HepG2 (cell line): ENCODE data around the gene LENG1. TPM values are rescaled to one million over a fixed set of nuclear protein-coding genes. Genes with fewer than 3 reads are reported as not detected.
A peak's percentile ranks its signal among the peaks of the same experiment; 100 is the strongest.

ENCODE experiments used
- E2F1 ChIP-seq: sonication (generic); formaldehyde crosslinking; IDR thresholded peaks from 2 replicates; pipeline ENCODE4 v1.5.0; 2020; ENCODE audit warnings: missing genetic modification reagents
- FOXM1 ChIP-seq: sonication (generic); formaldehyde crosslinking; IDR thresholded peaks from 2 replicates; pipeline ENCODE4 v1.5.0; 2020; ENCODE audit warnings: missing genetic modification reagents
- HIC2 ChIP-seq: sonication (generic); formaldehyde crosslinking; IDR thresholded peaks from 2 replicates; pipeline ENCODE4 v1.9.0; 2022; ENCODE audit warnings: low read depth, missing genetic modification reagents
- MLXIP ChIP-seq: sonication (generic); formaldehyde crosslinking; IDR thresholded peaks from 2 replicates; pipeline ENCODE4 v1.9.0; 2021; ENCODE audit warnings: missing genetic modification reagents, borderline replicate concordance
- NAIF1 ChIP-seq: sonication (generic); formaldehyde crosslinking; IDR thresholded peaks from 2 replicates; pipeline ENCODE4 v1.5.0; 2020; ENCODE audit warnings: mild to moderate bottlenecking, missing genetic modification reagents, borderline replicate concordance
- NONO ChIP-seq, 2 experiments: fragments of 450-650 bp in 1 of 2; sonication (generic) in 1 of 2; formaldehyde crosslinking in 1 of 2; IDR thresholded peaks in 1 of 2; conservative IDR thresholded peaks in 1 of 2; 2 replicates each; pipeline versions ENCODE4 v1.6.1 to v1.8.0; 2017 to 2022; ENCODE audit warnings: mild to moderate bottlenecking in 1 of 2, missing genetic modification reagents in 1 of 2, moderate library complexity in 1 of 2
- ZNF12 ChIP-seq: sonication (generic); formaldehyde crosslinking; IDR thresholded peaks from 2 replicates; pipeline ENCODE4 v1.5.0; 2020; ENCODE audit warnings: missing genetic modification reagents
- ZNF343 ChIP-seq: sonication (generic); formaldehyde crosslinking; IDR thresholded peaks from 2 replicates; pipeline ENCODE4 v1.4.0; 2020; ENCODE audit warnings: mild to moderate bottlenecking, missing genetic modification reagents
- ZNF441 ChIP-seq: sonication (generic); formaldehyde crosslinking; IDR thresholded peaks from 2 replicates; pipeline ENCODE4 v1.7.0; 2021; ENCODE audit warnings: missing genetic modification reagents, borderline replicate concordance
- ZNF572 ChIP-seq: sonication (generic); formaldehyde crosslinking; IDR thresholded peaks from 2 replicates; pipeline ENCODE4 v1.5.1; 2020; ENCODE audit warnings: mild to moderate bottlenecking, missing genetic modification reagents
- ZNF639 ChIP-seq: conservative IDR thresholded peaks from 2 replicates; pipeline ENCODE4 v1.6.1; 2018; ENCODE audit warnings: missing genetic modification reagents
- ZNF766 ChIP-seq: sonication (generic); formaldehyde crosslinking; IDR thresholded peaks from 2 replicates; pipeline ENCODE4 v1.5.0; 2020; ENCODE audit warnings: missing genetic modification reagents, borderline replicate concordance
- ZXDC ChIP-seq: sonication (generic); formaldehyde crosslinking; IDR thresholded peaks from 2 replicates; pipeline ENCODE4 v1.5.0; 2020; ENCODE audit warnings: mild to moderate bottlenecking, missing genetic modification reagents
- polyA plus RNA-seq, 8 experiments: library from polyadenylated mRNA; depleted of rRNA in 3 of 8; stranded (reverse) in 7 of 8; unstranded in 1 of 8; fragments of >200 nt; fragmentation: Illumina TruSeq in 4 of 8; extraction: Trizol in 4 of 8; gene quantifications; 2 replicates each; pipeline versions ENCODE4 v1.2.1 to v1.2.3, GENCODE V29; 2011 to 2016; ENCODE audit warnings: low read depth in 4 of 8, missing spikeins in 1 of 8, mixed read lengths in 1 of 8; ENCODE audit not compliant: insufficient read depth in 1 of 8
- total RNA-seq, 5 experiments: library from RNA; depleted of rRNA; stranded (reverse); fragments of >200 nt; fragmentation: Illumina TruSeq; extraction: Trizol; gene quantifications; 2 replicates each; pipeline ENCODE4 v1.2.3, GENCODE V29; 2016; ENCODE audit warnings: low read depth in 1 of 5
- TF ChIP-seq, protein P1 (sequence below): sonication (generic); formaldehyde crosslinking; IDR thresholded peaks from 2 replicates; pipeline ENCODE4 v1.5.1; 2020; ENCODE audit warnings: missing genetic modification reagents, mild to moderate bottlenecking, borderline replicate concordance

LENG1 gene
- total and polyA plus RNA-seq, 2 of the 13 experiments (the other 11 are each of a cell fraction or from before 2014, with no cell fraction given), result 1.8 to 3.8 TPM

DNA sequence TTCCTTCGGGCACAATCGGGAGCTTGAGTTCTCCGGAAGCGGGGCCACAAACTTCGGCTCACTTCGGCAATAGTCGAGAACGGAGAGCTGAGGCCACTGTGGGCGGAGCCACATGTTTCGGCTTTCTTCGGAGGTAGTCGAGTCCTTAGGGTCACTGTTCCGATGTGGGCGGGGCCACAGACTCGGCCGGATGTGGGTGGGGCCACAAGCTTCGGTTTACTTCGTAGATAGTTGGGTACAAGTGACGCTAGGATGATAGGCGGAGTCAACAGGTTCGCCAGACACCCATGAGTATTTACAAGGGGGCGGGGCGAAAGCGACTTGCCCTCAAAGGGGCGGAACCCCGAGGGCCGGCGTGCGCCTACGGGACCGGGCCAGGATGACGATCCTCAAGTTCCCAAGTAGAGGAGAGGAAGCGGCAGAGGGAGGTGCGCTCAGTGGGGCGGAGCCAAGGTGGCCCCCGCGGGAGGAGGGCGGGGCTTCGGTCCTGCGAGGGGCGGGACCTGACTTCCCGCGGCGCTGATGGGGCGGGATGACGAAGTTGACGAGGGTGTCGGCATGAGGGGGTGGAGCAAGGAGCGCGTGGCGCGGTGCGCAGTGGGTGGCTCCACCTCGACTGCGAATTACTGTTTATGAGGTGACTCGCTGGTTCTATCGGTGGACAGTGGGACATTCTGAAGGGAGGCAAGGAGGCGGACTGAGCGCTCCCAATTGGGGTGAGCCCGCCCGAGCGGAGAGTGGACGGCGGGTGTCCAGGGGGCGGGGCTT lies 30.4 kb upstream of the LENG1 start (continued):
- TF ChIP-seq ZXDC (CRISPR knock-in tag) (no peak), ZNF572 (CRISPR knock-in tag) (no peak; the same call in 1 of the 2 replicates), ZNF766 (CRISPR knock-in tag) (no peak), NONO (IDR thresholded peaks at IDR 0.05) (no peak), NONO (CRISPR knock-in tag; conservative IDR thresholded peaks at IDR 0.05) (no peak; the same call in 1 of the 2 replicates), ZNF343 (CRISPR knock-in tag) (no peak), ZNF441 (CRISPR knock-in tag) (no peak), FOXM1 (CRISPR knock-in tag) (no peak), NAIF1 (CRISPR knock-in tag) (peak; percentile 55; the same call in 1 of the 2 replicates), E2F1 (CRISPR knock-in tag) (peak; percentile 49; the same call in 1 of the 2 replicates), HIC2 (CRISPR knock-in tag) (no peak), ZNF639 (CRISPR knock-in tag) (no peak; the same call in 1 of the 2 replicates), MLXIP (CRISPR knock-in tag) (no peak), ZNF12 (no peak)
- TF ChIP-seq, protein P1, sequence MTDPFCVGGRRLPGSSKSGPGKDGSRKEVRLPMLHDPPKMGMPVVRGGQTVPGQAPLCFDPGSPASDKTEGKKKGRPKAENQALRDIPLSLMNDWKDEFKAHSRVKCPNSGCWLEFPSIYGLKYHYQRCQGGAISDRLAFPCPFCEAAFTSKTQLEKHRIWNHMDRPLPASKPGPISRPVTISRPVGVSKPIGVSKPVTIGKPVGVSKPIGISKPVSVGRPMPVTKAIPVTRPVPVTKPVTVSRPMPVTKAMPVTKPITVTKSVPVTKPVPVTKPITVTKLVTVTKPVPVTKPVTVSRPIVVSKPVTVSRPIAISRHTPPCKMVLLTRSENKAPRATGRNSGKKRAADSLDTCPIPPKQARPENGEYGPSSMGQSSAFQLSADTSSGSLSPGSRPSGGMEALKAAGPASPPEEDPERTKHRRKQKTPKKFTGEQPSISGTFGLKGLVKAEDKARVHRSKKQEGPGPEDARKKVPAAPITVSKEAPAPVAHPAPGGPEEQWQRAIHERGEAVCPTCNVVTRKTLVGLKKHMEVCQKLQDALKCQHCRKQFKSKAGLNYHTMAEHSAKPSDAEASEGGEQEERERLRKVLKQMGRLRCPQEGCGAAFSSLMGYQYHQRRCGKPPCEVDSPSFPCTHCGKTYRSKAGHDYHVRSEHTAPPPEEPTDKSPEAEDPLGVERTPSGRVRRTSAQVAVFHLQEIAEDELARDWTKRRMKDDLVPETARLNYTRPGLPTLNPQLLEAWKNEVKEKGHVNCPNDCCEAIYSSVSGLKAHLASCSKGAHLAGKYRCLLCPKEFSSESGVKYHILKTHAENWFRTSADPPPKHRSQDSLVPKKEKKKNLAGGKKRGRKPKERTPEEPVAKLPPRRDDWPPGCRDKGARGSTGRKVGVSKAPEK (CRISPR knock-in tag), result no peak
